Fibroblast of villous mesenchyme (primary cell): Measurements from ENCODE around the gene FAM110D. TPM values are rescaled to one million over a fixed set of nuclear protein-coding genes. Genes with fewer than 3 reads are reported as not detected.

ENCODE experiments used
- DNase-seq: peaks from one replicate; pipeline ENCODE4 v3.0.0-alpha.2; 2010; ENCODE audit warnings: low read depth
- H3K4me3 ChIP-seq: 2 replicates; pipeline ENCODE4 v1.5.1; 2011; ENCODE audit warnings: low read depth, mild to moderate bottlenecking, low read length
- CTCF ChIP-seq: IDR thresholded peaks from 2 replicates; pipeline ENCODE4 v1.5.1; 2012; ENCODE audit warnings: low read depth, mild to moderate bottlenecking, low read length; ENCODE audit not compliant: insufficient read depth
- total RNA-seq: library from RNA; depleted of rRNA; stranded (reverse); fragments of >200 nt; gene quantifications from 2 replicates; pipeline ENCODE4 v1.2.3, GENCODE V29; 2012

Gene FAM110D
- total RNA-seq, 1 donor: under 0.01 TPM

GRCh38 chr1:26114165-26114927 lies 44.5 kb upstream of the FAM110D start:
- no peak overlapping the region for H3K4me3 ChIP-seq
- DNase-seq: no peak
- no peak for TF ChIP-seq CTCF

DNA sequence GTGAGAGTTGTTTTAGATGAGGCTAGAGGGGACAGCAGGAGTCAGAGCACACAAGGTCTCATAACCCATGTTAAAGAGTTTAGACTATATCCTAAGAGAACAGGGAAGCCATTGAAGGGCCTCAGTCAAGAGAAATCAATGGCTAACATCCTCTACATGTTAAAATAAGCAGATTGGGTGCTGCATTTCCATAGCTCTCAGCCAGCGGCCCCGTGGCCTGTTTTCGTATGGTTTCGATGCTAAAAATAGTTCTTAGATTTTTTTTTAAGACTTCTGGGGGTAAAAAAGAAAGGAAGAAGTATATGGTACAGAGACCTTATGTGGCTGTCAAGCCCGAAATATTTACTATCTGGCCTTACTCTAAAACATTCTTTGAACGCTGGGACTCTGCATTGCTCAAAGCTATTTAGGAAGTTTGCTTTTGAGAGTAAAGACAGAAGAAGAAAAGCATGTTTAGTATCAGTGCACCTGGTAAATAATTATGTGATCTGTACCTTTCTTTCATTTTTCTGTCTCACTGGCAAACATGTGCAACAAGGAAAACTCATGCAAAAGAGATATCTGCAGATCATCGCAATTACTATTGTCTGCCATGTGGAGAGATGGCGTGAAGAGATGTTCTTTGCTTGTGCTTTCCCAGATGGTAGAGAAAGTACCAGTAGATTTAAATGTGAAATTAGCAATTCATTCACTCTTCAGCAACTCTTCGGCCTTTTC lies 38.8 kb upstream of the FAM110D start:
- no peak overlapping the region for H3K4me3 ChIP-seq
- no peak for TF ChIP-seq CTCF
- DNase-seq: no peak

- H3K4me3 ChIP-seq: no peak overlapping the region
- no peak for TF ChIP-seq CTCF
- DNase-seq: peak; percentile 67
These were observed 36.8 kb upstream of the FAM110D start for GRCh38 chr1:26121854-26122773.

DNA sequence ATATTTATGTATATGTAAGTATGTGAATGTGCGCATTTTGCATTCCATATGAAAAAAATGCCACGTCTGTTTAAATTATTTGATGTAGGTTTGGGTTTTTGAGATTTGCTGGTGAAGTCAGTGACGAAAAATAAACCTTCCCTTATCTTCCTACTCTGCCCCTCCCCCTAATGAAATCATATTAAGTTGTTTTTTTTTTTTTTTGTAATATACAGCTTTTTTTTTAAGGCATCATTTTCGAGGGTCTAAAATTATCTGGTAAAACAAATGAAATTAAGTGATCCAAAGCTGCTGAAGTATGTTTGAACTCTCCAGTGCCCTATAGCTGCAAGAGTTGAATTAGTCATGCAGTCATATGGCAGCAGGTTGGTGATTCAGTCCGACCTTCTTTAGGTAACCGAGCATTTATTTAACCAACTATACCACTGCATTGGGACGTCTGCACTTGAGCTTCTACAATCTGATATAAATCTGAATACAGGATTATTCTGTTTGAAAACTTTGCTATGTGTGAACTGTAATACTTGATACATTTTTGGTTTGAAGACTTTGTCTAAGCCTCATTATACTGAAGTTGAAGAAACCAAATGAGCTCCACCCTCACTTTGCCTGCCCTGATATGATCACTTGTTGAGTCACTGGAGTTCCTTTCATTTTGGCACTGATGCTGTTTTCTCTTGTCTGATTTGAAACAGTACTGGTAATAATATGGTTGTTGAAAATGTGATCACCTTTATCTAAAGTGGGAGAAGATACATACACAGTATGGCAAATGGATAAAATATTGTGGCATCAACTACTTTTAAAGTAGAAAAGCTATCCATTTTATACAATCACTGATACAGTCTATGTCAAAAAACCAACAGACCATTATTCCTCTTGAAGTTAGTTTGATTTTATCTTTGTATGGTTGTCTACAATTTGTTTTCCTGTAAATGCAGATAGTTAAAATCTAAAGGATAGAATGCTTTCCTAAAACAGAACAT lies 35.6 kb upstream of the FAM110D start:
- no peak for TF ChIP-seq CTCF
- H3K4me3 ChIP-seq: no peak overlapping the region
- no peak for DNase-seq

DNA sequence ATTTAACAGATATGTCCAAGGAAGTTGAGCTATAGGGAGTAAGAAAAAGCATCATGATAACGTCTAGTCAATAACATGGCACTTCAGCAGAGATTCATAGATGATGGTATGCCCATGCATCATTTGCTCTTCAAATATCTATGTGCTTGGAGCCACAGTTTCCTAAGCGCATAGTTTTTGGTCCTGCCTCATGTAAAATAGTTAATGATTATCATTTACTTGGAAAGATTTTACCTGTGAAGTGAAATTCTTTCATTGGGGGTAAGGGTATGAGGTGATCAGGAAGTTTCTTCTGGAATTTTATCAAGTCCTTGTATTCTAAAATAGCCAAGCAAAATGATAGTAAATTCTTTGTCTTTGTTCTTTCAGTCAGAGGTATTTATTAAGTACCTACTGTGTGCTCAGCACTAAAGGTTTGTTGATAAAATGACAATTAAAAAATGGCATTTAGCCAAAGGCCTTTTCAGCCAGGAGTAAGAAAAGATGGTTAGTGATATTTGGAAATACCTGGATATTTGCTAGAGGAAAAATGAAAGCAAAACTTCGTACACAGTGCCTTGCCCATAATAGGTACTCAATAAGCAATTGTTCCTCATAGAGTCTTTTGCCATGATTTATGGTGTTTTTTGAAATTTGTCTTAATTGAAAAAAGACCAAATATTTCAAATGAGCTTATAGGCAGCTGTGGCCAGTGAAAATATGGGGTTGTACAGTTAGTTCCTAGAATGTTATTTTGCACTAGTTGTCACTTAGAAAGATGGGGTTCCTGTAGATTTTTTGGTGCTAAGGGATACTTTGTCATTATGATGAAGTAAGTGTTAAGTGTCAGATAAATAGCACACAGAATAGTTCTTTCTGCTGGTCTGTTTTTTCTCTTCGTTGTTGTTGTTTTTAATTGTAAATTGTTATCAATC lies 34.2 kb upstream of the FAM110D start:
- TF ChIP-seq CTCF: no peak
- no peak overlapping the region for H3K4me3 ChIP-seq
- DNase-seq: no peak
